K562 (cell line): ENCODE results near the gene PACSIN1. TPM values are rescaled to one million over a fixed set of nuclear protein-coding genes. Genes with fewer than 3 reads are reported as not detected.

Experiments
- ATAC-seq: fragments of 200-7000 bp; cut with Tn5 transposase; 3 replicates; pipeline ENCODE4 v1.9.1; 2020; ENCODE audit warnings: moderate library complexity
- BruUV-seq: library from RNA; stranded (reverse); fragments of 400-500 nt; replicated peaks from 2 replicates; lab custom pipeline; 2021; lab: Mats Ljungman, UMichigan
- CTCF ChIA-PET: fragments of 300-600 bp; formaldehyde crosslinking; extraction: SDS; loops from one replicate; lab custom pipeline; 2021; ENCODE audit warnings: low intra/inter-chr PET ratio; lab: Yijun Ruan, JAX
- POLR2A ChIA-PET: fragments of 300-600, 350-650 bp; sonication (Branson Sonifier 250); formaldehyde crosslinking; extraction: SDS; loops from one replicate; lab custom pipeline; 2021; ENCODE audit warnings: antibody characterized with exemption, inconsistent platforms; lab: Yijun Ruan, JAX
- DNase-seq, 4 experiments: peaks; one replicate each; pipeline versions ENCODE4 v3.0.0 to v3.0.0-alpha.2; 2011 to 2018; ENCODE audit warnings: low spot score in 3 of 4, mixed read lengths in 3 of 4; ENCODE audit errors: extremely low read depth in 1 of 4
- FAIRE-seq: peaks from 2 replicates; lab custom pipeline; 2011; peaks lifted over from hg19 to GRCh38; lab: Jason Lieb, UNC
- H2AFZ ChIP-seq: 2 replicates; pipeline ENCODE4 v1.6.0; 2011; ENCODE audit warnings: low read depth, low read length, control low read depth, inconsistent platforms
- H3K27ac ChIP-seq: fragments of 200-600 bp; 3 replicates; pipeline ENCODE4 v1.8.0; 2011; ENCODE audit warnings: low read depth, mild to moderate bottlenecking, control low read depth, inconsistent platforms, low read length, moderate library complexity, mixed read lengths; ENCODE audit errors: extremely low read depth
- H3K27me3 ChIP-seq, 2 experiments: fragments of 300-600 bp in 1 of 2; 2 replicates in 1 of 2; 3 replicates in 1 of 2; pipeline versions ENCODE4 v1.6.0 to v1.8.0; 2011; ENCODE audit warnings: inconsistent platforms in 2 of 2, low read length in 2 of 2, mild to moderate bottlenecking in 1 of 2, mixed read lengths in 1 of 2, moderate library complexity in 1 of 2; ENCODE audit not compliant: control insufficient read depth in 2 of 2, insufficient read depth in 2 of 2
- H3K36me3 ChIP-seq: fragments of 300-600 bp; 3 replicates; pipeline ENCODE4 v1.8.0; 2011; ENCODE audit warnings: mild to moderate bottlenecking, low read length, inconsistent platforms; ENCODE audit not compliant: control insufficient read depth, insufficient read depth
- H3K4me1 ChIP-seq, 2 experiments: fragments of 200-600 bp in 1 of 2; replicated peaks in 1 of 2; 2 replicates in 1 of 2; 3 replicates in 1 of 2; pipeline versions ENCODE4 v1.5.1 to v1.8.0; 2011; ENCODE audit warnings: inconsistent platforms in 2 of 2, low read length in 2 of 2, mild to moderate bottlenecking in 1 of 2, mixed read lengths in 1 of 2, moderate library complexity in 1 of 2; ENCODE audit not compliant: control insufficient read depth in 2 of 2, insufficient read depth in 2 of 2
- H3K4me2 ChIP-seq: 2 replicates; pipeline ENCODE4 v1.6.1; 2011; ENCODE audit warnings: low read length, control low read depth, inconsistent platforms, mixed read lengths; ENCODE audit not compliant: insufficient read depth
- H3K4me3 ChIP-seq: fragments of 200-600 bp; sonication (generic), shearing (Covaris generic); 2 replicates; pipeline ENCODE4 v1.5.1; 2016; ENCODE audit warnings: control low read depth, inconsistent platforms
- H3K79me2 ChIP-seq: fragments of 200-600 bp; 3 replicates; pipeline ENCODE4 v1.8.0; 2011; ENCODE audit warnings: low read length, inconsistent platforms; ENCODE audit not compliant: control insufficient read depth, insufficient read depth
- H3K9ac ChIP-seq, 2 experiments: 2 replicates each; pipeline versions ENCODE4 v1.6.0 to v1.6.1; 2011; ENCODE audit warnings: low read depth in 2 of 2, low read length in 2 of 2, control low read depth in 1 of 2, inconsistent platforms in 1 of 2, mild to moderate bottlenecking in 1 of 2, mixed read lengths in 1 of 2; ENCODE audit not compliant: insufficient read depth in 1 of 2
- H3K9me1 ChIP-seq: one replicate; pipeline ENCODE4 v1.6.0; 2011; ENCODE audit warnings: inconsistent platforms, mild to moderate bottlenecking, low read length, moderate library complexity; ENCODE audit not compliant: control insufficient read depth, insufficient read depth
- H3K9me3 ChIP-seq: replicated peaks from 2 replicates; pipeline ENCODE4 v1.5.1; 2011; ENCODE audit warnings: low read depth, low read length, inconsistent platforms; ENCODE audit not compliant: control insufficient read depth, insufficient read depth
- H4K20me1 ChIP-seq: replicated peaks from 2 replicates; pipeline ENCODE4 v1.6.1; 2011; ENCODE audit warnings: low read length, inconsistent platforms, mixed read lengths; ENCODE audit not compliant: control insufficient read depth, insufficient read depth
- MEIS2 ChIP-seq: fragments of 450-650 bp; IDR thresholded peaks from 2 replicates; pipeline ENCODE4 v1.6.1; 2014; ENCODE audit warnings: mild to moderate bottlenecking; ENCODE audit not compliant: partially characterized antibody
- MYBL2 ChIP-seq, 2 experiments: fragments of 450-650 bp in 1 of 2; sonication (generic) in 1 of 2; formaldehyde crosslinking in 1 of 2; IDR thresholded peaks; 2 replicates each; pipeline versions ENCODE4 v1.6.1 to v1.8.1; 2017 to 2022; ENCODE audit warnings: borderline replicate concordance in 1 of 2, inconsistent platforms in 1 of 2, low read depth in 1 of 2, mild to moderate bottlenecking in 1 of 2, missing genetic modification reagents in 1 of 2, moderate library complexity in 1 of 2
- PBX2 ChIP-seq, 2 experiments: IDR thresholded peaks in 1 of 2; conservative IDR thresholded peaks in 1 of 2; 2 replicates each; pipeline ENCODE4 v1.6.1; 2016; ENCODE audit warnings: low read depth in 2 of 2, mild to moderate bottlenecking in 1 of 2, missing compliant biosample characterization in 1 of 2, missing genetic modification characterization in 1 of 2, moderate library complexity in 1 of 2
- PKNOX1 ChIP-seq: fragments of 450-650 bp; IDR thresholded peaks from 2 replicates; pipeline ENCODE4 v1.6.1; 2016
- PYGO2 ChIP-seq: fragments of 450-650 bp; IDR thresholded peaks from 2 replicates; pipeline ENCODE4 v1.6.1; 2016; ENCODE audit warnings: mild to moderate bottlenecking, missing genetic modification characterization, moderate library complexity, missing compliant biosample characterization
- WGBS: fragments of 100-300 bp; shearing (Covaris generic); methylation state at CpG from one replicate; pipeline ENCODE4 v1.1.6; 2016; ENCODE audit warnings: low coverage, mixed read lengths; ENCODE audit not compliant: insufficient coverage; ENCODE audit errors: missing lambda C conversion rate; 5-methylcytosine and 5-hydroxymethylcytosine counted together
- in situ Hi-C: fragments of 300-500 bp; cut with MboI; formaldehyde crosslinking; loops from 4 replicates; pipeline ENCODE4 v1.15.0; 2018; ENCODE audit warnings: inconsistent platforms, mixed read lengths
- intact Hi-C: fragments of 100-400 bp; cut with micrococcal nuclease; formaldehyde crosslinking; loops from 2 replicates; pipeline ENCODE4 v1.14.2; 2022
- polyA plus RNA-seq, 8 experiments: library from polyadenylated mRNA; depleted of rRNA in 4 of 8; stranded (reverse) in 5 of 8; unstranded in 3 of 8; fragments of >200 nt; fragmentation: Nextera tagmentation in 2 of 8; fragmentation: Illumina TruSeq in 1 of 8; extraction: Ambion mirVana in 2 of 8; extraction: Trizol in 1 of 8; gene quantifications; 2 replicates each; pipeline versions ENCODE4 v1.2.1 to v1.2.3, GENCODE V29; 2011 to 2014; ENCODE audit warnings: inconsistent platforms in 1 of 8, missing spikeins in 1 of 8
- total RNA-seq, 7 experiments: library from RNA; depleted of rRNA in 6 of 7; stranded (reverse); fragments of >200 nt in 6 of 7; fragmentation: Illumina TruSeq in 2 of 7; extraction: Trizol in 2 of 7; gene quantifications; 2 replicates each; pipeline versions ENCODE4 v1.2.1 to v1.2.3, GENCODE V29; 2011 to 2021; ENCODE audit warnings: low replicate concordance in 1 of 7
- TF ChIP-seq, protein P1 (sequence below), 2 experiments: IDR thresholded peaks; 2 replicates each; pipeline ENCODE4 v1.6.1; 2011; ENCODE audit warnings: borderline replicate concordance in 1 of 2, control low read depth in 1 of 2, low read depth in 1 of 2, low read length in 1 of 2, mild to moderate bottlenecking in 1 of 2, mixed read lengths in 1 of 2, moderate library complexity in 1 of 2; ENCODE audit not compliant: insufficient read depth in 1 of 2, insufficient read length in 1 of 2, poor library complexity in 1 of 2, severe bottlenecking in 1 of 2; ENCODE audit errors: extremely low read depth in 1 of 2

PACSIN1 gene
- total and polyA plus RNA-seq, 9 of the 15 experiments (the other 6 are each of a cell fraction or from before 2014, with no cell fraction given) = 0.01 to 1.7 (median 0.45) TPM

DNA sequence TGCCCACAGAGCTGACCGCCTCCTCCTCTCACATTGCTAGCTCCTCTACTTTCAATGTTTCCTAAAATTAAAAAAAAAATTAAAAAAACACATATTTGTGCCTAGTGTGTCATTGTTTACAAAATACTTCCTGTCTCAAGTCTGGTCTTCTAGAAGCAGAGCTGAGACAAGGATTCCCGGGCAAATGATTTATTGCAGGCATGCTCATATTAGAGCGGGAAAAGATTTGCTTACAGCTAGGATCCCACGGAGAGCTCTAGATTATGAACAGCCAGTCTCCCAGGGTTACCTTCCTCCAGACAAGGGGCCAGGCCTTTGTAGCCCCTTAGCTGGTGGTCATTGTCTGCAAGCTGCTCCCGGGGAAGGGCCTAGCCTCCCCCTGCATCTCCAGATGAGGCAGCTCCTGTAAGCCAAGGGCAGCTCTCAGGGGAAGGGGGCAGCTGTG lies 9.4 kb downstream of the PACSIN1 start:
- in situ Hi-C loops = no loop called here
- H3K4me1 ChIP-seq = peaks cover 0 to 4% of the 10 kb centered on the region in 2 experiments; a peak in 4 of 5 replicates

More for the DNA sequence above, 9.4 kb downstream of the PACSIN1 start:
- peak overlapping the region in 1 of 2 experiments; percentile 41; a peak in 1 of 4 replicates for H3K9ac ChIP-seq
- H3K9me3 ChIP-seq = no peaks in the 10 kb centered on the region
- no peak for DNase-seq
- H3K4me3 ChIP-seq = no peak overlapping the region
- no peaks in the 10 kb centered on the region for H3K79me2 ChIP-seq
- no peaks in the 10 kb centered on the region for H3K36me3 ChIP-seq
- no peaks in the 10 kb centered on the region for H4K20me1 ChIP-seq
- H3K27me3 ChIP-seq = no peaks in the 10 kb centered on the region; a peak in 1 of 5 replicates
- intact Hi-C loops = no loop called here
- no peak overlapping the region for H3K4me2 ChIP-seq
- ChIA-PET POLR2A (interaction anchor here (0.6 to 2.3 kb wide), 8 partner anchors 9 to 549 kb away, joined by 3 to 10 read pairs (median 4); partner anchors contain the start of gene PACSIN1), CTCF (no interaction called here)
- TF ChIP-seq PBX2 (CRISPR knock-in tag; IDR thresholded peaks at IDR 0.05; ENCODE audit: low read depth) (no peak), PBX2 (tag; conservative IDR thresholded peaks at IDR 0.05; ENCODE audit: low read depth) (peak; percentile 60), MYBL2 (IDR thresholded peaks at IDR 0.05; ENCODE audit: low read depth) (no peak), MYBL2 (CRISPR knock-in tag; IDR thresholded peaks at IDR 0.05; ENCODE audit: borderline replicate concordance) (no peak), MEIS2 (peak; percentile 79), PKNOX1 (peak; percentile 72), PYGO2 (tag) (no peak)
- TF ChIP-seq, protein P1, sequence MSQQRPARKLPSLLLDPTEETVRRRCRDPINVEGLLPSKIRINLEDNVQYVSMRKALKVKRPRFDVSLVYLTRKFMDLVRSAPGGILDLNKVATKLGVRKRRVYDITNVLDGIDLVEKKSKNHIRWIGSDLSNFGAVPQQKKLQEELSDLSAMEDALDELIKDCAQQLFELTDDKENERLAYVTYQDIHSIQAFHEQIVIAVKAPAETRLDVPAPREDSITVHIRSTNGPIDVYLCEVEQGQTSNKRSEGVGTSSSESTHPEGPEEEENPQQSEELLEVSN (IDR thresholded peaks at IDR 0.05; ENCODE audit: borderline replicate concordance in 1 of 2, extremely low read depth in 1 of 2, insufficient read depth in 1 of 2, insufficient read length in 1 of 2, low read depth in 1 of 2, low read length in 1 of 2, poor library complexity in 1 of 2, severe bottlenecking in 1 of 2) = peak in 1 of 2 experiments; percentile 31
- H3K9me1 ChIP-seq = no peaks in the 10 kb centered on the region
- no peak overlapping the region for H3K27ac ChIP-seq
- no TSS peak for BruUV-seq
- peak; percentile 24; the same call in 1 of the 3 replicates for ATAC-seq
- H2AFZ ChIP-seq = no peak overlapping the region
- WGBS = 12% methylated on average over 5 of the region's 5 CpGs
- no peak for FAIRE-seq
